Measurements from ENCODE around the gene NLRP5.

GRCh38 chr19:55980415-55980814 lies 6.2 kb upstream of the NLRP5 start:
- no peak for TF ChIP-seq ELF4 (IDR thresholded peaks at IDR 0.05)
- no peak for TF ChIP-seq ARNT (IDR thresholded peaks at IDR 0.05)
- no peak for TF ChIP-seq FOXK2 (IDR thresholded peaks at IDR 0.05)
- TF ChIP-seq, protein P1, sequence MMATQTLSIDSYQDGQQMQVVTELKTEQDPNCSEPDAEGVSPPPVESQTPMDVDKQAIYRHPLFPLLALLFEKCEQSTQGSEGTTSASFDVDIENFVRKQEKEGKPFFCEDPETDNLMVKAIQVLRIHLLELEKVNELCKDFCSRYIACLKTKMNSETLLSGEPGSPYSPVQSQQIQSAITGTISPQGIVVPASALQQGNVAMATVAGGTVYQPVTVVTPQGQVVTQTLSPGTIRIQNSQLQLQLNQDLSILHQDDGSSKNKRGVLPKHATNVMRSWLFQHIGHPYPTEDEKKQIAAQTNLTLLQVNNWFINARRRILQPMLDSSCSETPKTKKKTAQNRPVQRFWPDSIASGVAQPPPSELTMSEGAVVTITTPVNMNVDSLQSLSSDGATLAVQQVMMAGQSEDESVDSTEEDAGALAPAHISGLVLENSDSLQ (IDR thresholded peaks at IDR 0.05) = no peak
- TF ChIP-seq SUZ12 (IDR thresholded peaks at IDR 0.05) = no peak
- no peak for TF ChIP-seq SP1 (IDR thresholded peaks at IDR 0.05)
- TF ChIP-seq HDGF (IDR thresholded peaks at IDR 0.05; ENCODE audit: borderline replicate concordance) = no peak
- TF ChIP-seq FOXM1 (IDR thresholded peaks at IDR 0.05; ENCODE audit: borderline replicate concordance) = no peak
- no peak for TF ChIP-seq CTBP1 (IDR thresholded peaks at IDR 0.05; ENCODE audit: borderline replicate concordance)
- no peak for TF ChIP-seq NFRKB (IDR thresholded peaks at IDR 0.05)
- no peak for TF ChIP-seq FOXA1 (IDR thresholded peaks at IDR 0.05)

Data from HEK293T (cell line).